ENCODE data around the gene ADAM12. TPM values are rescaled to one million over a fixed set of nuclear protein-coding genes. Genes with fewer than 3 reads are reported as not detected.

Gene ADAM12
- total RNA-seq, 1 experiment from 2014 or later = not detected

DNA sequence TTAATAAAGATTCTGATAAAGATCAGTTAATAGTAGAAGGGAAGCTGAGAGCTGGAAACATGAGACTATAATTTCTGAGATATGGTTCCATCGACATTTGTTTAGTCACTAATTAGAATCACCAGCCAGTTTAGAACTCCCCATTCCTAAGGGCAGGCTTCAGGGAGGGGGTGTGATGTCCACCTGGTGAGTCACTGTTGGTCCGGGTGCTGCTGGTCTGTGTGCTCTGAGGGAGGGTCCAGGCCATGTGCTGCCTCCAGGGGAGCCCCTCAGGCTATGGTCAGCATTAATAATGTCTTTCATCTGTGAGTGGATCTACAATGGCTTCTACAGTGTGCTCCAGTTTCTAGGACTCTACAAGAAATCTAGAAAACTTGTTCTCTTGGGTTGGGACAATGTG, 115.8 kb downstream of the ADAM12 start:
- Mint-ChIP-seq H3K4me3 (ENCODE audit: low read depth, unreplicated experiment) (no peak overlapping the region), H3K27ac (ENCODE audit: unreplicated experiment) (no peak overlapping the region), H3K36me3 (ENCODE audit: insufficient read depth, unreplicated experiment) (no peaks in the 10 kb centered on the region), H3K9me3 (ENCODE audit: low read depth, unreplicated experiment) (no peaks in the 10 kb centered on the region), H3K4me1 (ENCODE audit: low read depth, unreplicated experiment) (no peaks in the 10 kb centered on the region), H3K27me3 (ENCODE audit: unreplicated experiment) (peaks cover 25% of the 10 kb centered on the region)
- intact Hi-C loops (cut with micrococcal nuclease; ENCODE audit: unreplicated experiment) = no loop called here
- no TSS peak for BruUV-seq (replicated peaks)
- CTCF ChIA-PET = no interaction called here
- no peak for DNase-seq
- TF ChIP-seq, protein P1, sequence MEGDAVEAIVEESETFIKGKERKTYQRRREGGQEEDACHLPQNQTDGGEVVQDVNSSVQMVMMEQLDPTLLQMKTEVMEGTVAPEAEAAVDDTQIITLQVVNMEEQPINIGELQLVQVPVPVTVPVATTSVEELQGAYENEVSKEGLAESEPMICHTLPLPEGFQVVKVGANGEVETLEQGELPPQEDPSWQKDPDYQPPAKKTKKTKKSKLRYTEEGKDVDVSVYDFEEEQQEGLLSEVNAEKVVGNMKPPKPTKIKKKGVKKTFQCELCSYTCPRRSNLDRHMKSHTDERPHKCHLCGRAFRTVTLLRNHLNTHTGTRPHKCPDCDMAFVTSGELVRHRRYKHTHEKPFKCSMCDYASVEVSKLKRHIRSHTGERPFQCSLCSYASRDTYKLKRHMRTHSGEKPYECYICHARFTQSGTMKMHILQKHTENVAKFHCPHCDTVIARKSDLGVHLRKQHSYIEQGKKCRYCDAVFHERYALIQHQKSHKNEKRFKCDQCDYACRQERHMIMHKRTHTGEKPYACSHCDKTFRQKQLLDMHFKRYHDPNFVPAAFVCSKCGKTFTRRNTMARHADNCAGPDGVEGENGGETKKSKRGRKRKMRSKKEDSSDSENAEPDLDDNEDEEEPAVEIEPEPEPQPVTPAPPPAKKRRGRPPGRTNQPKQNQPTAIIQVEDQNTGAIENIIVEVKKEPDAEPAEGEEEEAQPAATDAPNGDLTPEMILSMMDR (IDR thresholded peaks at IDR 0.05; ENCODE audit: unreplicated experiment) = no peak

DNA sequence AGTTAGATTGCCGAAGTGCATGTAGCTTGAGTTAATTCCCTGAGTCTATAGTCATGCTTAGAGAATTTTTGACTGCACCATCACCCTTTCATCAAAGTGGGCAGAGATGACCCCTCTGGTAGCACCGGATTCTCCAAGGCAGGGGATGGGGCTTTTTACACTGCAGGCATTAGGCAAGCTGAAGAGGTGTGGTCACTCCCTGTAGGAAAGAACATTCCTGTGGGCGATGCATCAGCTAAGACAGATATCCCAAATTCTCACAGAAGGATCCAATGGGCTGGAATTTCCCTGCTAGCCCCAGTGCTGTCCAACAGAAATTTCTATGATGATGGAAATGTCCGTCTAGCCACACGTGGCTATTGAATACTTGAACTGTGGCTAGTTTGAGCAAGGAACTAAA, 118.2 kb downstream of the ADAM12 start:
- H3K27me3 Mint-ChIP-seq (ENCODE audit: unreplicated experiment) = peaks cover 30% of the 10 kb centered on the region
- H3K9me3 Mint-ChIP-seq (ENCODE audit: low read depth, unreplicated experiment) = peaks cover 4% of the 10 kb centered on the region
- intact Hi-C loops (cut with micrococcal nuclease; ENCODE audit: unreplicated experiment) = no loop called here
- TF ChIP-seq, protein P1 (IDR thresholded peaks at IDR 0.05; ENCODE audit: unreplicated experiment) = no peak
- H3K4me3 Mint-ChIP-seq (ENCODE audit: low read depth, unreplicated experiment) = no peak overlapping the region
- no peaks in the 10 kb centered on the region for H3K4me1 Mint-ChIP-seq (ENCODE audit: low read depth, unreplicated experiment)
- no peak overlapping the region for H3K27ac Mint-ChIP-seq (ENCODE audit: unreplicated experiment)
- CTCF ChIA-PET = no interaction called here
- H3K36me3 Mint-ChIP-seq (ENCODE audit: insufficient read depth, unreplicated experiment) = no peaks in the 10 kb centered on the region
- DNase-seq = no peak
- no TSS peak for BruUV-seq (replicated peaks)

DNA sequence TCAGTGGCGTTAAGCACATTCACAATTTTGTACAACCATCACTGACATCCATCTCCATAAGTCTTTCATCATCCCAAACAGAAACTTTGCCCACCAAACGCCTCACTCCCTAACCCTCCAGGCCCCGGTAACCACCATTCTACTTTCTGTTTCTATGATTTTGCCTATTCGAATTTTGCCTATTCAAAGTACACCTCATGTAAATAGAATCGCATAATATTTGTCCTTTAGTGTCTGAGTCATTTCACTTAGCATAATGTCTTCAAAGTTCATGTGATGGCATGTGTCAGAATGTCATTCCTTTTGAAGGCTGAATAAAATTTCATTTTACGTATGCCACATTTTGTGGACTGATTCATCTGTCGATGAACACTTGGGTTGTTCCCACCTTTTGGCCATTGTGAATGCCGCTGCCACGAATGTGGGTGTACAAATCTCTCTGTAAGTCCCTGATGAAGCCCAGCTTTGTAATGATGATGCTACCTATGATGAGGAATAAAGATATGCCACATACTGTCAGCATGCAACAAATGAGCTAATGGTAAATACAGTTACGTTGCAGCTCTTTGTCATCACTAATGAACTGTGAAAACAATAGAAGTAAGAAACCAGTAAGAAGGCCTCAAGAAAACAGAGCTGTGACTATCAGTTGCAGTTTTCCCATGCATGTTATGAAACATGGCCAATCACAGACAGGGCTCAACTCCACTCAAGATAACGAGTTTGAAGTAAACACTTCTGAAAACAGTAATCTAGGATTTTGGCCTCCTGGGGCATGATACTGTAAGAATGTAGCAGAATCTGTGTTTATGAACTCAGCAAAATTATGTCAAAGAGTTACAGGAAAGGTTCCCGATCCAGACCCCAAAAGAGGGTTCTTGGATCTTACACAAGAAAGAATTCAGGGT, 120.0 kb downstream of the ADAM12 start:
- Mint-ChIP-seq H3K36me3 (ENCODE audit: insufficient read depth, unreplicated experiment) (no peaks in the 10 kb centered on the region), H3K27ac (ENCODE audit: unreplicated experiment) (no peak overlapping the region), H3K4me3 (ENCODE audit: low read depth, unreplicated experiment) (no peak overlapping the region), H3K4me1 (ENCODE audit: low read depth, unreplicated experiment) (no peaks in the 10 kb centered on the region), H3K9me3 (ENCODE audit: low read depth, unreplicated experiment) (peaks cover 4% of the 10 kb centered on the region), H3K27me3 (ENCODE audit: unreplicated experiment) (peaks cover 37% of the 10 kb centered on the region)
- intact Hi-C loops (cut with micrococcal nuclease; ENCODE audit: unreplicated experiment) = no loop called here
- CTCF ChIA-PET = no interaction called here
- BruUV-seq (replicated peaks) = no TSS peak
- no peak for DNase-seq
- TF ChIP-seq, protein P1 (IDR thresholded peaks at IDR 0.05; ENCODE audit: unreplicated experiment) = no peak

DNA sequence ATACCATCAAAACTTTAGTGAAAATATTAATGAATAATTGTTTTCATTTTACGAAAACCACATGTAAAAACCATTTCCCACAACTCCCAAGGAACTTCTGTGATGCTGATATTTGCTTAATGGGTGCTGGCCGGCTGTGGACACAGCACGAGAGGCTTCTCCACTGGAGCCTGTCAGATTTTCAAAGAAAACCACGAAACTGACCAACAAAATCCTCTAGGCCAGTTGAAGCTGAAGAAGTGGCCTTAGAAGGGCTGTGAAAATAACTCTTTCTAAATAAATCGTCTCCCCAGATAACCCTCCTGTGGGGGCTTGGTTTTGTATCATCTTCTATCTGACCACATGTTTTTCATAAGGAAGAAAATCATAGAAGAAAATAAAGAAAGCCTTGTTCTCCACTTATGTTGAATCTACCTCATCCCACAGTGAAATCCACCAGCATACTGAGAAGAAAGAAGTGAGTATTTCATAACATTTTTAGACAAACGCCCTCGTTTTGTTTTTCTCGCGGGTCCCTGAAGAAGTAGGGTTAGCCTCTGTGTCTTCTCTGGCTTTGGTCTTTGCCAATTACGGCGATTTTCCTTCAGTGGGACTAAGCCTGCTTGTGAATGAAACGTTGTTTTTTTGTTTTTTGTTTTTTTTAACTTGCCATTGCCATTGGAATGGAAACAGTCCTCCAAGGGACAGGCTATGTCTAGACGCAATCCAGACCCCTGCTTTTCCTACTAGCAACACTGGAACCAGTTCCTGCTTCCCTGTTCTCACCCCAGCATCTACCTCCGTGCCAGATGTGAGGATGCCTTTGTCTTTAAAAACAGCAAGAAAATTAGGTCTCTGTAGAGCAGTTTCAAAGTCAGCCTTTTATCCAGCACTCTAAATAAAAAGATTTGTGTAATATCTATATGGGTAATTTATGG, 123.9 kb downstream of the ADAM12 start:
- no peaks in the 10 kb centered on the region for H3K36me3 Mint-ChIP-seq (ENCODE audit: insufficient read depth, unreplicated experiment)
- H3K4me3 Mint-ChIP-seq (ENCODE audit: low read depth, unreplicated experiment) = no peak overlapping the region
- H3K9me3 Mint-ChIP-seq (ENCODE audit: low read depth, unreplicated experiment) = peaks cover 4% of the 10 kb centered on the region
- CTCF ChIA-PET = no interaction called here
- no peak overlapping the region for H3K27ac Mint-ChIP-seq (ENCODE audit: unreplicated experiment)
- H3K4me1 Mint-ChIP-seq (ENCODE audit: low read depth, unreplicated experiment) = no peaks in the 10 kb centered on the region
- no TSS peak for BruUV-seq (replicated peaks)
- TF ChIP-seq, protein P1 (IDR thresholded peaks at IDR 0.05; ENCODE audit: unreplicated experiment) = no peak
- intact Hi-C loops (cut with micrococcal nuclease; ENCODE audit: unreplicated experiment) = no loop called here
- peaks cover 52% of the 10 kb centered on the region for H3K27me3 Mint-ChIP-seq (ENCODE audit: unreplicated experiment)
- DNase-seq = no peak

Measured in Calu3 (cell line).